OCI-LY7 (cell line): ENCODE data around the gene TXN2. TPM values are rescaled to one million over a fixed set of nuclear protein-coding genes. Genes with fewer than 3 reads are reported as not detected.

Experiments
- BruUV-seq: library from RNA; stranded (reverse); fragments of 400-500 nt; replicated peaks from 2 replicates; lab custom pipeline; 2021; lab: Mats Ljungman, UMichigan
- CTCF ChIA-PET: fragments of 300-600 bp; sonication (Branson Sonifier 250); formaldehyde crosslinking; loops from one replicate; lab custom pipeline; 2022; ENCODE audit warnings: antibody characterized with exemption; ENCODE audit not compliant: unreplicated experiment; lab: Charles Lee
- POLR2A ChIA-PET: fragments of 300-600 bp; sonication (Branson Sonifier 250); formaldehyde crosslinking; loops from one replicate; lab custom pipeline; 2022; ENCODE audit warnings: antibody characterized with exemption; lab: Charles Lee
- DNase-seq: peaks from one replicate; pipeline ENCODE4 v3.0.0-alpha.2; 2015; ENCODE audit warnings: low spot score
- H2AFZ ChIP-seq: fragments of 200-600 bp; sonication (generic), shearing (Covaris generic); 2 replicates; pipeline ENCODE4 v1.6.1; 2014; ENCODE audit warnings: mild to moderate bottlenecking, antibody characterized with exemption, low read length, moderate library complexity
- H3K27ac ChIP-seq: fragments of 200-600 bp; sonication (generic); 2 replicates; pipeline ENCODE4 v1.5.1; 2014; ENCODE audit warnings: mixed run types, low read depth, mild to moderate bottlenecking, moderate library complexity, low read length, inconsistent platforms; ENCODE audit not compliant: poor library complexity, severe bottlenecking
- H3K36me3 ChIP-seq: fragments of 200-600 bp; sonication (generic); 2 replicates; pipeline ENCODE4 v1.6.1; 2014; ENCODE audit warnings: mild to moderate bottlenecking, antibody characterized with exemption, low read length, moderate library complexity, mixed read lengths; ENCODE audit not compliant: insufficient read depth
- H3K4me1 ChIP-seq: fragments of 200-600 bp; sonication (generic); 2 replicates; pipeline ENCODE4 v1.5.1; 2014; ENCODE audit warnings: mild to moderate bottlenecking, low read length; ENCODE audit not compliant: insufficient read depth, poor library complexity, severe bottlenecking
- H3K4me2 ChIP-seq: fragments of 200-600 bp; sonication (generic); 2 replicates; pipeline ENCODE4 v1.6.1; 2014; ENCODE audit warnings: mild to moderate bottlenecking, low read length
- H3K4me3 ChIP-seq: fragments of 200-600 bp; sonication (generic); 2 replicates; pipeline ENCODE4 v1.5.1; 2014; ENCODE audit warnings: mild to moderate bottlenecking, low read depth, low read length; ENCODE audit not compliant: poor library complexity, severe bottlenecking
- H3K79me2 ChIP-seq: fragments of 200-600 bp; sonication (generic); 2 replicates; pipeline ENCODE4 v1.6.1; 2016; ENCODE audit warnings: low read depth, mild to moderate bottlenecking, low read length, moderate library complexity, mixed read lengths; ENCODE audit not compliant: insufficient read depth
- H3K9me2 ChIP-seq: fragments of 200-600 bp; sonication (generic); 2 replicates; pipeline ENCODE4 v1.6.1; 2016; ENCODE audit warnings: mild to moderate bottlenecking, low read length, mixed read lengths; ENCODE audit not compliant: insufficient read depth
- H3K9me3 ChIP-seq: fragments of 200-600 bp; sonication (generic); 2 replicates; pipeline ENCODE4 v1.6.1; 2014; ENCODE audit warnings: mild to moderate bottlenecking, mixed run types, low read length, mixed read lengths
- H4K20me1 ChIP-seq: fragments of 200-600 bp; sonication (generic); 2 replicates; pipeline ENCODE4 v1.6.1; 2014; ENCODE audit warnings: mild to moderate bottlenecking, antibody characterized with exemption, low read length, moderate library complexity, mixed read lengths; ENCODE audit not compliant: insufficient read depth
- CTCF ChIP-seq: fragments of 200-600 bp; sonication (generic); conservative IDR thresholded peaks from 2 replicates; pipeline ENCODE4 v1.5.1; 2014; ENCODE audit warnings: mild to moderate bottlenecking, antibody characterized with exemption, low read length, moderate library complexity, mixed read lengths
- EZH2phosphoT487 ChIP-seq: fragments of 200-600 bp; sonication (generic); IDR thresholded peaks from 2 replicates; pipeline ENCODE4 v1.6.1; 2018; ENCODE audit warnings: low read depth, borderline replicate concordance, mild to moderate bottlenecking, mixed run types, antibody characterized with exemption, low read length, moderate library complexity, mixed read lengths
- intact Hi-C: fragments of 100-400 bp; cut with micrococcal nuclease; formaldehyde crosslinking; loops from one replicate; pipeline ENCODE4 v1.10.0; 2022; ENCODE audit not compliant: unreplicated experiment
- total RNA-seq, 2 experiments: library from RNA; depleted of rRNA in 1 of 2; stranded (reverse); fragments of >200 nt in 1 of 2; shearing (Covaris generic) in 1 of 2; gene quantifications; 2 replicates each; pipeline ENCODE4 v1.2.3, GENCODE V29; 2014 to 2022

Gene TXN2
- total RNA-seq, 2 experiments from 2014 or later, result 33.4 to 94.2 TPM

- no TSS peak for BruUV-seq
- no peaks in the 10 kb centered on the region for H3K9me2 ChIP-seq
- H3K36me3 ChIP-seq, result no peaks in the 10 kb centered on the region
- POLR2A ChIA-PET, result no interaction called here
- no peak overlapping the region for H2AFZ ChIP-seq
- H3K4me3 ChIP-seq, result no peak overlapping the region
- intact Hi-C loops, result no loop called here
- TF ChIP-seq CTCF (no peak), EZH2phosphoT487 (no peak)
- no peak overlapping the region for H3K4me2 ChIP-seq
- H3K9me3 ChIP-seq, result no peaks in the 10 kb centered on the region
- no peak overlapping the region for H3K27ac ChIP-seq
- H3K4me1 ChIP-seq, result peaks cover 15% of the 10 kb centered on the region
- DNase-seq, result no peak
- CTCF ChIA-PET, result no interaction called here
- no peaks in the 10 kb centered on the region for H3K79me2 ChIP-seq
- no peaks in the 10 kb centered on the region for H4K20me1 ChIP-seq
These were observed 40.9 kb downstream of the TXN2 start for GRCh38 chr22:36440429-36441002.

GRCh38 chr22:36439481-36440271 is 41.8 kb downstream of the TXN2 start:
- intact Hi-C loops, result no loop called here
- Histone ChIP-seq H4K20me1 (no peaks in the 10 kb centered on the region), H3K79me2 (no peaks in the 10 kb centered on the region), H3K4me2 (no peak overlapping the region), H3K36me3 (no peaks in the 10 kb centered on the region), H2AFZ (no peak overlapping the region), H3K27ac (no peak overlapping the region), H3K4me3 (no peak overlapping the region), H3K9me2 (no peaks in the 10 kb centered on the region), H3K4me1 (peaks cover 16% of the 10 kb centered on the region), H3K9me3 (no peaks in the 10 kb centered on the region)
- ChIA-PET CTCF (no interaction called here), POLR2A (no interaction called here)
- BruUV-seq, result no TSS peak
- no peak for DNase-seq
- TF ChIP-seq EZH2phosphoT487, result no peak
- no peak for TF ChIP-seq CTCF
